Lower lobe of right lung (tissue), 2 donors: ENCODE data around the gene SCART1. TPM values are rescaled to one million over a fixed set of nuclear protein-coding genes. Genes with fewer than 3 reads are reported as not detected.
"Not testable (repeated sequence)": the region's sequence is repeated elsewhere in the genome, so short reads cannot be mapped to it uniquely, and the experiment has no call there.

Experiments
- ATAC-seq, 2 donors: fragments of 200-7000 bp; cut with Tn5 transposase; one replicate each; pipeline ENCODE4 v1.9.1; 2020 to 2022; ENCODE audit warnings: mild to moderate bottlenecking in 2 of 2, moderate library complexity in 2 of 2
- DNase-seq: peaks from one replicate; pipeline ENCODE4 v3.0.0-alpha.2; 2020
- H3K27ac ChIP-seq: fragments of 200-600 bp; one replicate; pipeline ENCODE4 v1.8.0; 2022
- H3K27me3 ChIP-seq: fragments of 200-600 bp; one replicate; pipeline ENCODE4 v1.8.0; 2022; ENCODE audit warnings: low read depth
- H3K36me3 ChIP-seq: fragments of 200-600 bp; one replicate; pipeline ENCODE4 v1.8.0; 2022; ENCODE audit warnings: mild to moderate bottlenecking
- H3K4me1 ChIP-seq: fragments of 200-600 bp; one replicate; pipeline ENCODE4 v1.8.0; 2022
- H3K4me3 ChIP-seq: fragments of 200-600 bp; one replicate; pipeline ENCODE4 v1.8.0; 2022; ENCODE audit warnings: mild to moderate bottlenecking
- H3K9me3 ChIP-seq: fragments of 200-600 bp; one replicate; pipeline ENCODE4 v1.8.0; 2022
- intact Hi-C: fragments of 100-400 bp; cut with DNase I; formaldehyde crosslinking; loops from one replicate; pipeline ENCODE4 v1.11.0; 2022
- total RNA-seq: library from RNA; stranded (reverse); fragmentation: NEBNext Ultra II Directional; extraction: Animal tissue kit (Norgen Biotek cat#: 25700); gene quantifications from one replicate; pipeline ENCODE4 v1.2.1, GENCODE V29; 2021
- TF ChIP-seq, protein P1 (sequence below): fragments of 200-600 bp; IDR thresholded peaks from one replicate; pipeline ENCODE4 v1.8.0; 2022; ENCODE audit warnings: antibody characterized with exemption, mild to moderate bottlenecking
- donor health status: DM: no; HTN: yes; CAD: no; lungs with severe emphysema.

SCART1 gene
- total RNA-seq, 1 donor from 2014 or later = 2.4 TPM

DNA sequence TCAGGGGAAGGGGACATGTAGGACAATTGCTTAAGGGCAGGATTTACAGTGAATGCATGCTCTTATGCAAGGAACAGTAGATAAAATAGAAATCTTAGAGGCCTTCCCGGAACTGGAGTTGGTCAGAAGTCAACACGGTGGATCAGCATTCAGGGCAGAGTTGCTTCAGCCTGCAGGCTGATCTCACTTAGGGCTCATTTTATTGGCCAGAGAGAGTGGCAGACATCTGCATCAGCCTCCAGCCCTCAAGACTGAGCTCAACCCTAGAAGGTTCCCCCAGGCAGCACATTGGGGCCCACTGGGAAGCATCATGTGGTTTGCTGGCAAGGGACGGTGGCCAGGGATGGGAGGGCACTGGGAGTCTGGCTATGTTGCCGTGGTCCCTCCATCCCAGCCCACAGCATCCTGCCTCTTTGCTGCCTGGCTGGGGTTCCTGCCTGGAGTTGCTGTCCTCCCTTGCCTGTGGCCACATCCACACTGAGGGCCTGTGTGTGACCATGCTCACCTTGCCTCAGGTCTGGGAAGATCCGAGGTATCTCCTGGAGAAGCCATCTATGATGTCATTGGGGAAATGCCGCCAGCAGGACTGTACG, 13.0 kb downstream of the SCART1 start:
- TF ChIP-seq, protein P1, sequence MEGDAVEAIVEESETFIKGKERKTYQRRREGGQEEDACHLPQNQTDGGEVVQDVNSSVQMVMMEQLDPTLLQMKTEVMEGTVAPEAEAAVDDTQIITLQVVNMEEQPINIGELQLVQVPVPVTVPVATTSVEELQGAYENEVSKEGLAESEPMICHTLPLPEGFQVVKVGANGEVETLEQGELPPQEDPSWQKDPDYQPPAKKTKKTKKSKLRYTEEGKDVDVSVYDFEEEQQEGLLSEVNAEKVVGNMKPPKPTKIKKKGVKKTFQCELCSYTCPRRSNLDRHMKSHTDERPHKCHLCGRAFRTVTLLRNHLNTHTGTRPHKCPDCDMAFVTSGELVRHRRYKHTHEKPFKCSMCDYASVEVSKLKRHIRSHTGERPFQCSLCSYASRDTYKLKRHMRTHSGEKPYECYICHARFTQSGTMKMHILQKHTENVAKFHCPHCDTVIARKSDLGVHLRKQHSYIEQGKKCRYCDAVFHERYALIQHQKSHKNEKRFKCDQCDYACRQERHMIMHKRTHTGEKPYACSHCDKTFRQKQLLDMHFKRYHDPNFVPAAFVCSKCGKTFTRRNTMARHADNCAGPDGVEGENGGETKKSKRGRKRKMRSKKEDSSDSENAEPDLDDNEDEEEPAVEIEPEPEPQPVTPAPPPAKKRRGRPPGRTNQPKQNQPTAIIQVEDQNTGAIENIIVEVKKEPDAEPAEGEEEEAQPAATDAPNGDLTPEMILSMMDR = no peak
- DNase-seq (no peak), ATAC-seq (no peak)
- intact Hi-C loops = no loop called here
- H3K27ac ChIP-seq = no peak overlapping the region
- H3K36me3 ChIP-seq = no peaks in the 10 kb centered on the region
- no peaks in the 10 kb centered on the region for H3K4me1 ChIP-seq
- H3K4me3 ChIP-seq = no peak overlapping the region
- H3K9me3 ChIP-seq = no peaks in the 10 kb centered on the region
- H3K27me3 ChIP-seq = no peaks in the 10 kb centered on the region

DNA sequence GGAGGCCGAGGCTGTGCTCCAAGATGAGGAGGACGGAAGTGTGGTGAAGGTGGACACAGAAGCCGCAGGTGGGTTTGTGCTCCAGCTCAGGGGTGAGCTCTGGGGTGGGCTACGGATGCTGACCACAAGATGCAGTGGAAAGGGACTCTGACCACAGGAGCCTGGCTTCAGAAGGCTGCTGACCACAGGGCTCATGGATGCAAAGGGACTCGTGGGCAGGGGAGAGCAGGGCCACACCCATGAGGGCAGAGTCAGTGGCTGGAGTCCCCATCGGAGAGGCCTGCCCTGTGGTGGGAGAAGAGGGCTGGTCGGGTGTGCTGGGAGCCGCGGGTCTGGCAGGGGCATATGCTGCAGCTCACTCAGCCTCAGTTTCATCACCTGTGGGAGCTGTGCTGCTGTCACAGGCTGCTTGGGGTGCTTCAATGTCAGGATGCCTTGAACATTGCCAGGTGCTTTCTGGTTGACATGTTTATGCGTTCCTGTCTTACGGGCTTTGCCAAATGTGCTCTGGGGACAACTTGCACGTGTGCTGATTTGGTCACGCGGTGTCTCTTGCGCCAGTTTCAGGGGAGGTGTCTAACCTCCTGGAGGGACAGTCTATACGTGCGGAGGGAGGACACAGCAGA, 13.7 kb downstream of the SCART1 start:
- intact Hi-C loops = no loop called here
- no peaks in the 10 kb centered on the region for H3K27me3 ChIP-seq
- TF ChIP-seq, protein P1 = no peak
- ATAC-seq (no peak), DNase-seq (no peak)
- H3K4me3 ChIP-seq = no peak overlapping the region
- no peaks in the 10 kb centered on the region for H3K9me3 ChIP-seq
- no peaks in the 10 kb centered on the region for H3K4me1 ChIP-seq
- no peaks in the 10 kb centered on the region for H3K36me3 ChIP-seq
- no peak overlapping the region for H3K27ac ChIP-seq

DNA sequence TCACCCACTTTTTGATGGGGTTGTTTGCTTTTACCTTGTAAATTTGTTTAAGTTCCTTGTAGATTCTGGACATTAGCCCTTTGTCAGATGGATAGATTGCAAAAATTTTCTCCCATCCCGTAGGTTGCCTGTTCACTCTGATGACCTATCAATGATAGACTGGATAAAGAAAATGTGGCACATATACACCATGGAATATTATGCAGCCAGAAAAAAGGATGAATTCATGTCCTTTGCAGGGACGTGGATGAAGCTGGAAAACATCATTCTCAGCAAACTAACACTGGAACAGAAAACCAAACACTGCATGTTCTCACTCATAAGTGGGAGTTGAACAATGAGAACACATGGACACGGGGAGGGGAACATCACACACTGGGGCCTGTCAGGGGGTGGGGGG, 15.5 kb downstream of the SCART1 start:
- H3K27ac ChIP-seq, H3K4me1 ChIP-seq, intact Hi-C loops, H3K36me3 ChIP-seq, H3K4me3 ChIP-seq, H3K9me3 ChIP-seq, DNase-seq, ATAC-seq, H3K27me3 ChIP-seq: not testable (repeated sequence)

DNA sequence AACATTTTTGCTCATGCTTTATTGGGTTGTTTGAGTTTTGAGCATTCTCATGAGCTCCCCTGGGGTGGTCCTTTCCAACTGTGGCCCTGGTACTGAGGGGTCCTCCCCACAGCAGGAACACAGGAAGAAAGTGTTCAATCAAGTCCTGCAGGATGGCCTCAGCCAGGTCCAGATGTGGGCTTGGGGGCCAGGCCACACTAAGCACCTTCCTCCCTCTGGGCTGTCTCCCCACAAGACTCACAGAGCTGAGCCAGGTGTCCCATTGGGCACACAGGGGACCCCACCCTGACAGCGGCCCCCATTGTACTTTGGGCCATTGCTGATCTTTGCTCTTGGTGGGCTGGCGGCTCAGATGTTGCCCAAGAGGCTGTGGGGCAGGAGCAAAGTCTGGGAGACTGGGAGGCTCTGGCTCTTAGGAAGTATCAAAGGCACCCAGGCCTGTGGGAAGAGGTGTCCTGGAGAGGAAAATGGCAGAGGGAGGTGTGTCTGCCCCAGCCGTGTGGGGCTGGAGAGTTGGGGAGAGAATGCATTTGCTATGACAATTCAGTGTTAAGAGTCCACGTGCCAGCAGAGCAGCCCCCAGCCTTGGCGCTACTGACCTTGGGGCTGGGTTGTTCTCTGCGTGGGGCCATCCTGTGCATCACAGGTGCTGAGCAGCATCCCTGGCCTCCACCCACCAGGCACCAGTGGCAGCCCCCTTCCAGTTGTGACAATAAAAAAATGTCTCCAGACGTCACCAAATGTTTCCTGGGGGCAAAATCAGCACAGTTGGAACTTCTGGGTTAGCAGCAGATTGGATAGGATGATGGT, 17.8 kb downstream of the SCART1 start:
- Histone ChIP-seq H3K4me1 (no peaks in the 10 kb centered on the region), H3K4me3 (no peak overlapping the region), H3K27ac (no peak overlapping the region), H3K27me3 (no peaks in the 10 kb centered on the region), H3K9me3 (no peaks in the 10 kb centered on the region), H3K36me3 (no peaks in the 10 kb centered on the region)
- no peak for ATAC-seq
- DNase-seq = no peak
- TF ChIP-seq, protein P1 = no peak
- intact Hi-C loops = no loop called here

DNA sequence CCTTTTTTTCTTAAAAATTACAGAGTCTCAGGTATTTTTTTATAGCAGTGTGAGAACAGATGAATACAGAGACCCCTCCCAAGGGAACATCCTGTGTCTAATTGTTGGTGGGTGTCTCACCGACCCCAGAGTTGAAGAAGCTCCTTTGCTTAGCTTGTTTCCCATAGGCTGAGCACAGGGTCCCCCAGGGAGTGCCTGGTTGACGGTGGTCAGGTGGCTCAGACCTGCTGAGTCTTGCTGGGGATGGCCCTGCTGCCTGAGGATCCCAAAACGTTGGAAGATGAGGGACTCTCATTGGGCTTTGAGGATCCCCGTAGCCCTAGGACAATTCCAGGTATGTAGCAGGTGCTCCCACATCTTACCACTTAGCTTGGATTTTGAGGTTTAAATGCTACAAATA, 19.5 kb downstream of the SCART1 start:
- no peaks in the 10 kb centered on the region for H3K27me3 ChIP-seq
- no peaks in the 10 kb centered on the region for H3K9me3 ChIP-seq
- H3K27ac ChIP-seq = no peak overlapping the region
- ATAC-seq (no peak), DNase-seq (no peak)
- H3K4me1 ChIP-seq = no peaks in the 10 kb centered on the region
- no peak overlapping the region for H3K4me3 ChIP-seq
- no peaks in the 10 kb centered on the region for H3K36me3 ChIP-seq
- TF ChIP-seq, protein P1 = no peak
- intact Hi-C loops = no loop called here

DNA sequence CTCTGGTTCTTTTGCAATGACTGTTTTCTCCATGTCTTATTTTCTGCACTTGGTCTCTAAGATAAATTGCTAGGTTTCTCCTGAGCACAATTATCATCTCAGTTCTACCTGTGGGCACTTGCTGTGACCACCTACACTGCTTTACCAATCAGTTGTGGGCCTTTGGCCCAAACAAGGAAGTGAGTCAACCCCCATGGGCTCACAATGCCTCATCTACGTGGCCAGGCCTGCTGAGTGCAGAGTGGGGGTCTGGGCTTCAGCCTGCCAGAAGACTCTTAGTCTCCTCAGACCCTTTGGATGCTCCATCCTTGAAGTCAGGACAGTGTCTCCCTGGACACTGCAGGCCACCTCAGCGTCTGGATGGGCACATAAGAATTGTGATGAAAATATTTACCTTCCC, 20.3 kb downstream of the SCART1 start:
- no peak overlapping the region for H3K27ac ChIP-seq
- H3K9me3 ChIP-seq = no peaks in the 10 kb centered on the region
- H3K4me3 ChIP-seq = no peak overlapping the region
- ATAC-seq = no peak
- intact Hi-C loops = no loop called here
- H3K36me3 ChIP-seq = no peaks in the 10 kb centered on the region
- no peaks in the 10 kb centered on the region for H3K27me3 ChIP-seq
- no peaks in the 10 kb centered on the region for H3K4me1 ChIP-seq
- TF ChIP-seq, protein P1 = no peak
- no peak for DNase-seq
